ENCODE measurements around the gene ARMC9.

- TF ChIP-seq POLR2A (IDR thresholded peaks at IDR 0.05): no peak
- no peak for TF ChIP-seq CTCF (IDR thresholded peaks at IDR 0.05 in 4 of 5, conservative IDR thresholded peaks at IDR 0.05 in 1 of 5)
These were observed 14.0 kb downstream of the ARMC9 start for GRCh38 chr2:231212329-231212845.

All from gastrocnemius medialis (tissue), 4 donors.